Stimulated activated naive CD4-positive, alpha-beta T cell treated with Interleukin-2 at 50 U/mL for 16 hours (primary cell): ENCODE results near the gene DPYSL4.
"Not testable (repeated sequence)": the region's sequence is repeated elsewhere in the genome, so short reads cannot be mapped to it uniquely, and the experiment has no call there.

Experiments used
- DNase-seq: peaks from one replicate; lab custom pipeline; 2025; lab: John Stamatoyannopoulos, UW

The DPYSL4 gene

GRCh38 chr10:132149917-132150316 is 36.8 kb upstream of the DPYSL4 start:
- DNase-seq = no peak

DNA sequence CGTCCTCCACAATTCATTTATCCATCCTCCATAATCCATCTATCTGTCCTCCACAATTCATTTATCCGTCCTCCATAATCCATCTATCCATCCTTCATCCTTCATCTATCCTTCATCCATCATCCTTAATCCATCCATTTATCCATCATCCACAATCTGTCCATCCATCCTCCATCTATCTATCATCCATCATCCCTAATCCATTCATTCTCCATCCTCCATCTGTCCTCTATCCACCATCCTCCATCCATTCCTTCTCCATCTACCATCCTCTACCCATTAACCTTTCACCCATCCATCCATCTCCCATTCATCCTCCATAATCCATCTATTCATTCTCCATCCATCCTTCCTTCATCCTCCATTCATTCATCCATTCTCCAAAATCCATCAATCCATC is 36.0 kb upstream of the DPYSL4 start:
- no peak for DNase-seq

DNA sequence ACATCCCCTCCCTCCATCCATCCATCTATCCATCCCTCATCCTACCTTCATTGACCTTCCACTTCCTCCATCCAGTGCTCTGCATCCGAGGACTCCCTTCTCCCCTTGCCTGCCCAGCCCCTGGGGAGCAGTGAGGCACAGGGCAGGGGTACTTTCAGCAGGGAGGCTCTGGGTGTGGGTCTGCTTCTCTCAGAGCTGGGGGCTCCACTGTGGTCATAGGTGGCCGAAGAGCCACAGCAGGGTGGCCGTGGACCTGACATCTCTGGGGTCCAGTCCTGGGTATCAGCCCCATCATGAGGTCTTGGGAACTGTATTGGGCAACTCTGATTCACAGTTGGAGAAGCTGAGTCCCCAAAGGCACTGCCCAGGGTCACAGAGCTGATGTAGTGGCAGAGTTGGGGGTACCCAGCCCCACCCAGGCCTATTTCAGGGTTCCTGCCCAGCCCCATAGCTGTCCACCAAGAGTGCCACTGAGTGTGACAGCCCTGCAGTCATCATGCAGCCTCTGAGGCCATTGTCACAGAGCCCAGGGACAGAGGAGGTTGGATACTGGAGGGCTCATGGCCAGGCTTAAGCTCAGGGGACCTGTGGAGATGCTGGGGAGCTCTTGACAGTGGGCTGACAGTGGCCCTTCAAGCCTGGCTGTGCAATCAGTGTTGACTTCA is 35.3 kb upstream of the DPYSL4 start:
- DNase-seq = no peak

DNA sequence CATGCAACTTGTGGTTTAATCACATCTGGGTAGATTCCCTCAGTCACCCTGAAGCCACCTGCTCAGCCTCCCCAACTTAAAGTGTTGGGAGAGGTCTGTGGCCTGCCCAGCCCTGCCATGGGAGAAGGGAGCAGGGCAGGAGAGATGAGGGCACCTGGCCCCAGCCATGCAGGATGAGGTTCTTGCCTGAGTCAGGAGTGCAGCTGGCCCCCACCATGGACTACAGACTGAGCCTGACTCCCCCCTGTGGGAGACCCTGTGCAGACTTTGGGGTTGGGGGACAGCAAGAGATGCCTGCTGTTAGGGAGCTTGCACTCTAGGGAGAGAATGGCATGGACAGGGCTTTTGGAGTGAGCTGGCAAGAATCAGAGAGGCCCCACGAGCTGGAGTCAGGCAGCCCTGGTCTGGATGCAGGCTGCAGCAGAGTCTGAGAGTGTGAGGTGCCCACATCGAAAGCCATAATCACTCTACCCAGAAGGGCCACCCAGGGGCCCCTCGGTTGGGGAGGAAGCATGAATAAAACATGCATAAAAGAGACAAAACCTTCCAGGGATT is 34.7 kb upstream of the DPYSL4 start:
- DNase-seq = no peak

DNA sequence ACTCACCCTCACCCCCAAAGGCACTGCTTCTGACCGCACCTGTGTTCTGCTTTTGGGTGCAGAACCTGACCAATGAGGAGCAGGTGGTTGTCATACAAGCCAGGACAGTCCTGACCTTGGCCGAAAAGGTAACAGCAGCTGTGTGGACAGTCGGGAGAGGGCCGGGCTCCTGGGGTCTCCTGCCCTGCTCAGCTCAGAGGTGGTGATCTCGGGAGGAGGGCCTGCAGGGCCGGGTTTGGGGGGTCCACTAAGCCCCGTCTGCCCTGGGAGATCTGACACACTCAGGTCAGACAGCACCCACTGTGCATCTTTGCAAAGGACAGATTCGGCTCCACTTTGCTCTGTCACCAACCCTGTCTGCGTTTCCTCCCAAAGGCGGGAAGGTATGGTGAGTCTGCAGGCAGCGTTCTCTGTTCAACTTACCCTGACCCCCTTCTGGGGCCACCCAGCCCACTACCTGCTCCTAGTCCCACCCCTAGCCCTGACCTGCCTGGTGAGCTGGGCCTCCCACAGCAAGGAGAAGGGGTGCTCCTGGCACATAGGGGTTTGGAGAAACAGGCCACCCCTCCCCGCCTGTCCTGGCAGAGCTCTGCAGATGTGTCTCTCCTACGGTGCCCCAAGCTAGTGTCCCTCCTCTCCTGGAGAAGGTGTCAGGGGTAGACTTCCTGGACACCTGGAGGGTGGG is 33.7 kb upstream of the DPYSL4 start:
- DNase-seq = no peak

DNA sequence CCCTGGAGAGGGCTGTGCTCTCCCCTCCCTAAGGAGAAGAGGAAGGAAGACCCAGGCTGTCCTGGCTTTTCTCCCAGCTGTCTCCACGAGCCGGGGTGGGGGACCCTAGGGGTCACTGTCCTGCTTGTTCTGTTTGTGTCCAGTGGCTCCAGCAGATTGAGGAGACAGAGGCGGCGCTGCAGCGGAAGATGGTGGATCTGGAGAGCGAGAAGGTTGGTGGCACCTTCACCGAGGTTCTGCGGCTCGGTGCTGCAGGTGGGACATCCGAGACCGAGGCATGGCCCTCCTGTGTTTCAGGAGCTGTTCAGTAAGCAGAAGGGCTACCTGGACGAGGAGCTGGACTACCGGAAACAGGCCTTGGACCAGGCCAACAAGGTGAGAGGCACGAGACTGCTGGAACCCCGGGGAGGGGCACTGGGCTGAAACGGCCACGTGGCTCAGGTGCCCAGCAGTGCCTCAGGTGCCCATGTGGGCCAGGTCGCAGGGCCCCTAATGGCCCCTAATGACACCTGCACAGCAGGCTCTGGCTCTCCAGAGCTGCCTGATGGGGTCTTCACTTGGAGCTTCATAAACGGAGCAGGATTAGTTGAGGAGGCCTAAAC is 33.0 kb upstream of the DPYSL4 start:
- DNase-seq = no peak

DNA sequence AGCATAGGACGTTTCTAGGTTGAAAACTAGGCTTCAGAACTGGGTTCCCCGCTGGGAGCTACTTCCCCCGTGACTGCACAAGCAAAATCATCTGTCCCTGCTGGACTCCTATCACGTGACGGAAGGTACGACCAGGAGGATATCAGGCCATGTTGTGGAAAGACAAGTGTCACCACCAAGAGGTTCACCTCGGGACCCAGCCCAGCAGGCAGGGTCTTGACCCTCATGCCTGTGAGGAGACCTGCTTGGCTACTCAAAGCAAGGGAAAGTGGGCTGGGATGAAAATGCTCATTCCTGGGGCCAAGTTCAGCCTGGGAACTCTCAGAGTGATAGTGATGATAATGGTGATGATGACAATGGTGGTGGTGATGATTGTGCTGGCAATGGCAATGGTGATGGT is 32.3 kb upstream of the DPYSL4 start:
- no peak for DNase-seq

- DNase-seq = no peak
Observed at GRCh38 chr10:132154931-132155330, 31.8 kb upstream of the DPYSL4 start.

DNA sequence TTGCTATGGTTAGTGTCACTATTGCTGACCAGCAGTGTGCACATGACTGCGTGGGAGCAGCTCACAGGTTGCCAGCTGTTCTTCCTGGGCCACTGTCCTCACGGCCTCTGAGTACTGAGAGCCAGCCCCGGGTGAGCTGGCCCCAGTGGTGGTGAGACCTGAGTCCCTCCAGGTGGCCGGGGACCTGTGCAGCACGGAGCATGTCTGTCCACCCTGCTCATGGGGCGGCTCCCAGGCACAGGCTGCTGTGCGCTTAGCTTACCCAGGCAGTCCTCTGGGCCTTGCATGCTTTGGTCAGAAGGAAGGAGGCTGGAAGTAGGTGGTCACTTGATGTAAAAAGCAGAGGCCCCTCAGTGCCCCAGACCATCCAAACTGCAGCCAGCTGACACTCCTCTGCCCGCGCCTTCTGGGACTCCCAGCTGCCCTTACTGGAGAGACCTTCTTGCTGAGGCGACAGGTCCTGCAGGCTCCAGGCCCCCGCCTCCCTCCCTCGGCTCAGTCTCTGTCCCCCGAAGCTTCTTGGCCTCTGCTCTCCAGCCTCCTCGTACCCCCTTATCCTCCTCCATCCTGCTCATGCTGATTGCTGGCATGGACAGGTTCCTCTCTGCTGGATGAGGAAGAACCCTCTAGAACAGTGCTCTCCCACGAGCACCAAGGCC is 30.9 kb upstream of the DPYSL4 start:
- no peak for DNase-seq

DNA sequence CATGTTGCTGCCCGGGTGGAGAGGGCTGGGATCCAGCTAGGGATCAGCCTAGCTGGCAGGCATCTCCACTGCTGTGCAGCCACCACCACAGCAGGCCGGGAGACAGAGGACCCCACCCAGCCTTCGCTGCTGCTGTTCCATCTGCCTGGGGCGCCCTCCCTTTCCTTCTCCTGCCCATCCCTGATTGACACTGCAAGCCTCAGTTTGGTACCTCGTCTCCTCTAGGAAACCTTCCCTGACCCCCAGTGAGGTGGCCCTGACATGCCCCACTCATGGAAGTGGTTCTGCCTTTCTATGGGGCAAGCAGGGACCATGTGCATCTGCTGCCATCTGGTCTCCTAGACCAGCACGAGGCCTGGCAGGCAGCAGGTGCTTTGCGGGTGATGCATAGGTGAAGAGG is 30.4 kb upstream of the DPYSL4 start:
- DNase-seq = no peak

DNA sequence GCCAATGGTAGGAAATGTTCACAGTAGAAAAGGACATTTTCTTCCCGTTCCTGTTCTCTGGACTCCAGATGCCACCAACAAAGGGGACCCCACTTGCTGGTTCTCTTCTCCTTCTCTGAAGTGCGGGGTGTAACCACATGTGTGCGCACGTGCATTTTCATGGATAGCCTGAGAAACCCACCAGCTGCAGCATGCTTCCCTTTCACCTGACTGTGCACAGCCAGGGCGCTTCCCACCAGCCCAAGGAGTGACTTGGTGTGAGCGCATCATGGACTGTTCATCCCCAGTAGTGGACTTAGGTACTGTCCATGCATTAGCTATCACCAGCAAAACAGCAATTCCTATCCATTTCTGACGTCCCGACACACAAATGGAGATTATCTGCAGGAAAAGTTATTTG is 29.6 kb upstream of the DPYSL4 start:
- no peak for DNase-seq

DNA sequence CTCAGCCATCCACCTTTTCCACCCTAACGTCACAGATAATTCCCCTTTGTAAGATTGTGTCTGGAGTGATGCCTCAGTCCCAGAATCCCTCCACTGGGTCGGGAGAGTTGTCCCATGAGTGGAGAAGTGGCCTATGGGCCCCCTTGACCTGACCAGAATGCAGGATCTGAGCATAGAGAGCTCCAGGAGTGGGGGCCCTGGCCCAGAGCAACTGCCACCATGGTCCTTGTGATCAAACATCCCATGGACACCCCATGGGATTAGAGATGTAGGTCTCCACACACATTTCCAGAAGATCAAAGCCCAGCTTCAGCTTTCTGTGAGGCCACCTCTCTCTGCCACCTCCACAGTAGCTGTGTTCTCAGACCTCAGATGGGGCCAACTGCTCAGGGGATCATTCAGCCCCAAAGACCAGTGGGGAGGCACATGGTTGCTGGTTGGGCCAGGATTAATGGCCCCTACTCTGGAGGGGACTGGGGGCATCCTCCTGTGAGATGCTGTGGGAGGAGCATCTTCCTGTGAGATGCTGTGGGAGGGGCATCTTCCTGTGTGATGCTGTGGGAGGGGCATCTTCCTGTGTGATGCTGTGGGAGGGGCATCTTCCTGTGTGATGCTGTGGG is 28.5 kb upstream of the DPYSL4 start:
- no peak for DNase-seq

DNA sequence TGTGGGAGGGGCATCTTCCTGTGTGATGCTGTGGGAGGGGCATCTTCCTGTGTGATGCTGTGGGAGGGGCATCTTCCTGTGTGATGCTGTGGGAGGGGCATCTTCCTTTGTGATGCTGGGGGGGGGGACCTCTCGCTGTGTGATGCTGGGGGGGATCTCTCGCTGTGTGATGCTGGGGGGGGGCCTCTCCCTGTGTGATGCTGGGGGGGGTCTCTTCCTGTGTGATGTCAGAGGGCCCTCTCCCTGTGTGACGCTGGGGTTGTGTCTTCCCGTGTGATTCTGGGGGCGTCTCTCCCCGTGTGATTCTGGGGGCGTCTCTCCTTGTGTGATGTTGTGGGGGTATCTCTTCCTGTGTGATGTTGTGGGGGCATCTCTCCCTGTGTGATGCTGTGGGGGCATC is 27.9 kb upstream of the DPYSL4 start:
- DNase-seq = no peak

DNA sequence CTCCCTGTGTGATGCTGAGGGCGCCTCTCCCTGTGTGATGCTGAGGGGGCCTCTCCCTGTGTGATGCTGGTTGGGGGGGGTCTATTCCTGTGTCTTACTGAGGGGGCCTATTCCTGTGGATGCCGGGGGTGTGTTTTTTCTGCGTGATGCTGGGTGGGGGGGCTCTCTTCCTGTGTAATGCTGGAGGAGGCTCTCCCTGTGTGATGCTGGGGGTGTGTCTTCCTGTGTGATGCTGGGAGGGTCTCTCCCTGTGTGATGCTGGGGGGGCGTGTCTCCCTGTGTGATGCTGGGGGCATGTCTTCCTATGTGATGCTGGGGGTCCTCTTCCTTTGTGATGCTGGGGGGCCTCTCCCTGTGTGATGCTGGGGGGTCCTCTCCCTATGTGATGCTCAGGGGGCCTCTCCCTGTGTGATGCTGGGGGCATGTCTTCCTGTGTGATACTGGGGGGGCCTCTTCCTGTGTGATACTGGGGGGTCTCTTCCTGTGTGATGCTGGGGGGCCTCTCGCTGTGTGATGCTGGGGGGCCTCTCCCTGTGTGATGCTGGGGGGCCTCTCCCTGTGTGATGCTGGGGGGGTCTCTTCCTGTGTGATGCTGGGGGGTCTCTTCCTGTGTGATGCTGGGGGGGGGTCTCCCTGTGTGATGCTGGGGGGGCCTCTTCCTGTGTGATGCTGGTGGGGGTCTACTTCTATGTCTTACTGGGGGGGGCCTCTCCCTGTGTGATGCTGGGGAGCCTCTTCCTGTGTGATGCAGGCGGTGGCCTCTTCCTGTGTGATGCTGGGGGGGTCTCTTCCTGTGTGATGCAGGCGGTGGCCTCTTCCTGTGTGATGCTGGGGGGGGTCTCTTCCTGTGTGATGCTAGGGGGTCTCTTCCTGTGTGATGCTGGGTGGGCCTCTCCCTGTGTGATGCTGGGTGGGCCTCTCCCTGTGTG is 27.2 kb upstream of the DPYSL4 start:
- DNase-seq = not testable (repeated sequence)

GRCh38 chr10:132160231-132160630 is 26.5 kb upstream of the DPYSL4 start:
- DNase-seq = not testable (repeated sequence)

GRCh38 chr10:132160834-132161622 is 25.7 kb upstream of the DPYSL4 start:
- DNase-seq = not testable (repeated sequence)

- DNase-seq = no peak
Observed at GRCh38 chr10:132162021-132162531, 24.7 kb upstream of the DPYSL4 start.

- no peak for DNase-seq
Observed at GRCh38 chr10:132162590-132163277, 24.0 kb upstream of the DPYSL4 start.

DNA sequence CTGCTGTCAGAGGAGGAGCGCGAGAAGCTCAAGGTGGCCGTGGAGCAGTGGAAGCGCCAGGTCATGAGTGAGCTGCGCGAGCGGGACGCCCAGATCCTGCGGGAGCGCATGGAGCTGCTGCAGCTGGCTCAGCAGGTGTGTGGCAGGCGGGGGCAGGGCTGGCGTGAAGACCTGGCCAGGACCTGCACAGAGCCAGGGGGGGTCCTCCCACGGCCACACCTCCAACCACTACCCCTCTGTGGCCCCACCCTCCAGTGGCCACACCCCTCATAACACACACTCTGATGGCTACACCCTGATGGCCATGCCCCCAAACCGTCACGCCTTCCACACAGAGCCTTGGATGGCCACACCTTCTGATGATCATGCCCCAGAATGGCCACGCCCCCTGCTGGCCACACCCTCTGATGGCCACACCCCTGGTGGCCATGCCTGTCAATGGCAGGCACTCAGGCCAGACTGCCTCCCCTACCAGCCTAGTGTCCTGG is 23.4 kb upstream of the DPYSL4 start:
- DNase-seq = no peak
